Liver (tissue), 3 donors: ENCODE data around the gene IFITM5.

ENCODE experiments used
- CTCF ChIP-seq: fragments of 150-350 bp; IDR thresholded peaks from 2 replicates; pipeline ENCODE4 v1.5.1; 2017; ENCODE audit warnings: improper control_type of control experiment, low read depth, low read length; ENCODE audit not compliant: missing input control
- GABPA ChIP-seq, 2 donors: IDR thresholded peaks in 1 of 2; conservative IDR thresholded peaks in 1 of 2; 2 replicates each; pipeline ENCODE4 v1.6.1; 2016; ENCODE audit warnings: antibody characterized with exemption in 2 of 2, mild to moderate bottlenecking in 1 of 2, moderate library complexity in 1 of 2
- RAD21 ChIP-seq, 2 donors: IDR thresholded peaks; 2 replicates each; pipeline ENCODE4 v1.6.1; 2016; ENCODE audit warnings: antibody characterized with exemption in 2 of 2, mild to moderate bottlenecking in 2 of 2
- REST ChIP-seq: IDR thresholded peaks from 2 replicates; pipeline ENCODE4 v1.6.1; 2016; ENCODE audit warnings: antibody characterized with exemption, mild to moderate bottlenecking
- SP1 ChIP-seq: IDR thresholded peaks from 2 replicates; pipeline ENCODE4 v1.6.1; 2018; ENCODE audit warnings: antibody characterized with exemption, mild to moderate bottlenecking
- TF ChIP-seq, protein P1 (sequence below): IDR thresholded peaks from 2 replicates; pipeline ENCODE4 v1.6.1; 2016; ENCODE audit warnings: antibody characterized with exemption
- donor health status: healthy.
- donor health status: healthy.

DNA sequence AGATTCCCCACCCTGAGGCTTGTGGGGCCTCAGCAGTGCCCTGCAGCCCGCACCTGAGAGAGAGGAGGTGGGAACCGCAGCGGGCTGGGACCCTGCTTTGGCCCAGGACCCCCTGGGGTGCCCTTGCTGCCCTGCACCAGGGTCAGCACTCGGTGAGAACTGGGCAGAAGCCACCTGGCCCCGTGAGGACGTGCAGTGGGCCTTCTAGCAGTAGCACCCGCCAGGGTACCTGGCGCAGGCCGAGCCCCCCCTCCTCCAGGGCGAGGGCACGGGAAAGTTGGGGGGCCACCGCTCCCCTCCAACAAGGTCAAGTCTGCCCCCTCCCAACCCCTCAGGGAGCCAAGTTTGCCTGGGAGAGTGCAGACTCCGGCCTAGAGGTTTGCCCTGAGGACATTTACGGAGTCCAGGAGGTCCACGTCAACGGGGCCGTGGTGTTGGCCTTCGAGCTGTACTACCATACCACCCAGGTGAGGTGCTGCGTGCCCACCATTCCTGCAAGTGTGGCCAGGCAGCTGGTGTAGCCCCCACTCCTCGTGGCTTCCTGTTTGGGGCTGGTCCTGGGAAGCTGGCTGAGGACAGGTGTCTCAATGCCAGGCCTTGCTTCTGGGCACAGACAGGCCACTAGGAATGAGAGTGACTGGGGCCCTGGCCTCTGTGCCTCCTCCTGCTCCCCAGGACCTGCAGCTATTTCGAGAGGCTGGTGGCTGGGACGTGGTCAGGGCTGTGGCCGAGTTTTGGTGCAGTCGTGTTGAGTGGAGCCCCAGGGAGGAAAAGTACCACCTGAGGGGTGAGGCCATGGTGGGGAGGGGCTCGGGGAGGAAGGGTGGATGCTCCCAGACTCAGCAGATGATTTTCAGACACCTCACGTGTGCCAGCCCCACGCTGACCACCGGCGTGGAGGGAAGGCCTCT, 6.9 kb downstream of the IFITM5 start:
- TF ChIP-seq, protein P1, sequence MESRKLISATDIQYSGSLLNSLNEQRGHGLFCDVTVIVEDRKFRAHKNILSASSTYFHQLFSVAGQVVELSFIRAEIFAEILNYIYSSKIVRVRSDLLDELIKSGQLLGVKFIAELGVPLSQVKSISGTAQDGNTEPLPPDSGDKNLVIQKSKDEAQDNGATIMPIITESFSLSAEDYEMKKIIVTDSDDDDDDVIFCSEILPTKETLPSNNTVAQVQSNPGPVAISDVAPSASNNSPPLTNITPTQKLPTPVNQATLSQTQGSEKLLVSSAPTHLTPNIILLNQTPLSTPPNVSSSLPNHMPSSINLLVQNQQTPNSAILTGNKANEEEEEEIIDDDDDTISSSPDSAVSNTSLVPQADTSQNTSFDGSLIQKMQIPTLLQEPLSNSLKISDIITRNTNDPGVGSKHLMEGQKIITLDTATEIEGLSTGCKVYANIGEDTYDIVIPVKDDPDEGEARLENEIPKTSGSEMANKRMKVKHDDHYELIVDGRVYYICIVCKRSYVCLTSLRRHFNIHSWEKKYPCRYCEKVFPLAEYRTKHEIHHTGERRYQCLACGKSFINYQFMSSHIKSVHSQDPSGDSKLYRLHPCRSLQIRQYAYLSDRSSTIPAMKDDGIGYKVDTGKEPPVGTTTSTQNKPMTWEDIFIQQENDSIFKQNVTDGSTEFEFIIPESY: no peak
- TF ChIP-seq CTCF: no peak
- no peak for TF ChIP-seq SP1
- no peak for TF ChIP-seq RAD21 (IDR thresholded peaks at IDR 0.05)
- no peak for TF ChIP-seq GABPA (IDR thresholded peaks at IDR 0.05 in 1 of 2, conservative IDR thresholded peaks at IDR 0.05 in 1 of 2)
- TF ChIP-seq REST: no peak
